GM21786 (cell line): ENCODE measurements around the gene ACTR3.

Experiments used
- ATAC-seq: cut with Tn5 transposase; IDR thresholded peaks from one replicate; pipeline ENCODE4 v1.9.1; 2021; ENCODE audit not compliant: unreplicated experiment

The ACTR3 gene

DNA sequence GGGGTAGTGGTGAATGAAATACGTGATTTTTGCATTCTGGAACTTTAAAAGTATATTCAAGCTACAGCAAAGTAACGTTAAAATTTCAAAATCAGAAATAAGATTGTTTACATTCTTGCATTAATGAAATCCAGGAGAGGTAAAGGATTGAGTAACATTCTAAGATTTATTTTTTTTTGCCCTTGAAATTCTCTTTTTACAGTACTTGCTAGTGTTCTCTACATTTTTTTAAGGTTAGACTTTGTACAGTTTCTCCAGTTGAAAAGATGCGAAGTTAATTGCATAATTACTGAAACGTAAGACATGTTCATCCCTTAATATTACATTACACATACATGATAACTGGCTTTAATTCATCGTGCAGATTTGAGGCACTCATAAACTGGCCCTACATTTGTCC lies 74.5 kb downstream of the ACTR3 start:
- ATAC-seq = no peak

GRCh38 chr2:113965228-113965627 lies 75.3 kb downstream of the ACTR3 start:
- no peak for ATAC-seq

DNA sequence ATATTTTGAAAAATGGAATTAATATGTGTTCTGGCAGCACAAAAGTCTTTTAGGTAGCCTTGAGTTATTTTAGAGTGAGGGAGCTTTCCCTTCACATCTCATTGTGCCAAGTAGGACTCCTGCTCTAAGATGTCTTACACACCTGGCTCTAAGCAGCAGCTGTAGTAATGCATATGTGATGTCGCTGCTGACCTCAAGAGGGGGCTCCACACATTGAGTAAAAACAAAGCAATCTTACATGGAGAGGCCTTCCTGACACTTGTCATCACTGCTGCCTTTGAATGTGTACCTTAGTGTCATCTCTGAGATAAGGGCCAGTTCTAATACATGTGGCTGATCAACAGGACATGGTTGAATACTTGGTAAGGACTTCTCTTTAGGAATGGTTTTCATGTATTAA lies 75.8 kb downstream of the ACTR3 start:
- peak; percentile 87 for ATAC-seq

GRCh38 chr2:113966171-113966570 lies 76.3 kb downstream of the ACTR3 start:
- ATAC-seq = no peak

GRCh38 chr2:113966832-113967231 lies 76.9 kb downstream of the ACTR3 start:
- ATAC-seq = no peak

DNA sequence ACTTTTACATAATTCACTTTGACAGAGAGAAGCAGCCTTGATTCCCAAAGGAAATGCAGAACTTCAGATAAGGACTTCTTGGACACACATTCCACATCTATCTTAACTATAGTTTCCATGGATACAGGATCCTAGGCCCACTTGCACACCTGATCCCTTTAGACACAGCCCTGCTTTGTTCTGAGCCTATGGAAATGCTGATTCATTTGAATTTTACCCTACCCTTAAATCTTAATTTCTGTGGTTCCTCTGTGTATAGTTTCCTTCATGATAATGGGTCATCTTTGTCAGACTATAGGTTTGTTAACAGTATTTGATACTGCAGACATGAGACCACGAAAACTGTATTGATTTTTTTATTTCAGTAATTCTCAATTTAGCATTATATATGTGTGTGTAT lies 77.4 kb downstream of the ACTR3 start:
- no peak for ATAC-seq

DNA sequence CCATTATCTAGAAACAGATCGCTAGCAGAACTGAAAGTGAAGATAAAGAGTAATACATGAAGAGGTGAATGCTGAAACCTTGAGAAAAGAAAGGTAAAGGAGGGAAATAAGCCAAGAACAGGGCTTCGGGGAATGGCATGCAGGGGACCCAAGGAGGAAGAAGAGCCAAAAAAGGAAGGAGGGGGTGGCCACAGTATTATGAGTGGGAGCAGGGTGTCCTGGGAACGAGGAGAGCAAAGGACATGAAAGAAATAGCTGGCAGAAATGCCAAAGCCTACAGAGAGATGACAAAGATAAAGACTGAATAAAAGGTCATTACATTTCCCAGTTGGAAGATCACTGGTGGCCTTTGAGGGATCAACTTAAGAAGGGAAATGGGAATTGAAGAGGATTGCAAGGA lies 82.9 kb downstream of the ACTR3 start:
- ATAC-seq = no peak

GRCh38 chr2:113973810-113974209 lies 83.9 kb downstream of the ACTR3 start:
- ATAC-seq = no peak

DNA sequence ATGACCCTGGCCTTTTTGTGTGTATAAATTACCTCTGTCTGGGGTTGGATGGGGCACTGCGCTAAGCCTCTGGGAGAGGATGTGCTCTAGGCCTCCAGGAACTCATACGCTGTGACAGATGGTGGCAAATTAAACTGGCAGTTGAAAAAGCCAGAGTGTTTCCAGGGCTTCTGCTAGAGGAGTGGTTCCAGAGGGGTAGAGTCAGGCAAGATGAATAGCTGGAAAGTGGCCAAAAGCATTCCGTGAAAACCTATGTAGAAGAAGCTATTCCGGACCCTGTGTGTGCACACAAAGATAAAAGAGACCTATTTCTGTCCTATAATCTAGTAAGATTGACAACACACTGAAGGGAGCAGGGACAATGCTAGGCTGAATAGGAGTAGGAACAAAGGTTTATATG lies 84.8 kb downstream of the ACTR3 start:
- ATAC-seq = no peak

DNA sequence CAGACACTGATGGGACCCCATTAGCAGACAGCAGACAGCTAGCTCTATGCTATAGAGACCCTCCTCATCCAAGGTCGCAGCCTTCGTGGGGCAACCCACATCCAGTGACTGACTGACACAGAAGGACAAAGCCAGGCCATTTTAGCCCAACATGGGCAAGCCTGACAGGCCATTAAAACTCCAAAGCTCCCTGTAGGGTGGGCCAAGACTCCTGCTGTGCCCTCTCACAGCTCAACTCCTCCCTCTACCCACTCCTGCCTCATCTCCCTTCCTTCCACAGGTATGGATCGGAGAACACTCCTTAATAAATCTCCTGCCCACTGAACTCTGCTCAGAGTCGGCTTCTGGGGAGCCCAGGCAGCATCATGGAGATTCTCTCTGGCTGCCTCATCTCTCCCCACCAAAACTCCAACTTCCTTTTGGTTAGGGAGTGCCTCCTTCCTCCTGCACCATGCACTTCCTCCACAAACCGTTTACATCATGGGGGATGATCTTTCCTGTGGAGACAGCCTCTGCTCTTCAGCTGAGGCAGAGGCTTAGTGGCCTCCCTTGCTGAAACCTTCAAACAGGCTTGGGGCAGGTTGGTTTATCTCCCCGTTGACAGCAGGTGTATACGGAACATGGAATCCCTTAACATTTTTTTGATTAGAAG lies 86.5 kb downstream of the ACTR3 start:
- ATAC-seq = no peak

DNA sequence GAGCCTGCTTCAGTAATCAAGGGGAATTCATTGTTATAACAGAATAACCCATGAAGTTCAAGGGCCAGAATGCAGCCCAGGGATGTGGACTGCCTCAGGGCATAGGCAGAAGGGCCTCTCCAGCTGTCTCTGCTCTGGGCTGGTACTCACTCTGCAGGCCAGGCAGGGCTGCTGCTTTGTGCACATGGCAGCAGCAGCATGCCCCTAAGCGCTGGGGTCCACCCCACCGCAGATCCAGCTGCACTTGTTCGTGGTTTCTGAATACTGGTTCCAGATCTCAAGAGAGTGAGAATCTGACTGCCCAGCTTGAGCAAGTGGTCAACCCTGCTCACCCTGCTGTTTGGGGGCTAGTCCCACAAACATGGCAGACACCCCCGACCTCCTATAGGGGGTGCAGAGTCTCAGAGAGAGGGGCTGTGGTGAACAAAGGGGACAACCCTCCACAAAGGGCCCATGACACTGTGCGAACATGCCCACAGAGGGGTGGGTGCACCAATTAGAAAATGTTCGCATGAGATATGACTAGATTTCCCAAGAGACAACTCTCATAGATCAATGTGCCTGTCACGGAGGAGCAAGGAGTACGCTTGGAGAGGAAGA lies 87.3 kb downstream of the ACTR3 start:
- ATAC-seq = no peak

DNA sequence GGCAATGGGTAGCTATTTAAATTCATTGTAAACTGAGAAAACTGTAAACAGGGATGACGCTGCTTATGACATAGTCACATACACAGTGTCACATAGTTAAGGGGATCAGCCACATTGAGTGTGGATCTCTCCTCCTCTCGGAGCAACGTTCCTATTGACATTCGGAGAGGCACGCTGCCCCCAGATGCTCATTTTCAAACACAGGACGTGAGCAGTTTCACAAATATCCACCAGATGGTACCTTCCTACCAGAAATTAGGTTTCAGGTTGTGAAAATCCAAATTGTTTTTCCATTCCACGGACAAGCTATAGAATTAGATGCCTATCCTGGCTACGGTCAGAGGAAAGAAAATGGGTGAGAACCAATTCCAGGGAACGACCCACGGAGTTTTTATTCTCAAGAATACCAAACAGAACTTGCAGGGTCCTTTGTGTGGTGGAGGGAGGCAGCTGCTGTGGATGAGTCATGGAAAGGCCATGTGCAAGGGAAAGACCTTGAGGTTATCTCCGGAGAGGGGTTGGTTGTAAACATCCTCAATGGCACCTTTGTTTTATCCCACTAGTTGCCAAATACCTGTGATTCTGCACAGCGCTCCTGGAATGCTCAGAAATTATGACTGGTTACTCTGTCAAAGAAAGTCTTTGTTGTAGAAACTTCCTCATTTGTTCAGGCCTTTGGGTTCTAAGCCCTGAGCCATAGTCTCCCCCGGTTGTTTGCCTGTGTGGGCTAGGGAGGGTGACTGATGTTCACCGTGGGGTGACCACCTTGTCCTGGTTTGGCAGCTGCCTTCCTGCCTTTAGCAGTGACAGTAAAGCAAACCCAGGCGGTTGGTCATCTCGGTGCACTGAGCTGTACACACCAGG lies 88.0 kb downstream of the ACTR3 start:
- ATAC-seq = no peak

DNA sequence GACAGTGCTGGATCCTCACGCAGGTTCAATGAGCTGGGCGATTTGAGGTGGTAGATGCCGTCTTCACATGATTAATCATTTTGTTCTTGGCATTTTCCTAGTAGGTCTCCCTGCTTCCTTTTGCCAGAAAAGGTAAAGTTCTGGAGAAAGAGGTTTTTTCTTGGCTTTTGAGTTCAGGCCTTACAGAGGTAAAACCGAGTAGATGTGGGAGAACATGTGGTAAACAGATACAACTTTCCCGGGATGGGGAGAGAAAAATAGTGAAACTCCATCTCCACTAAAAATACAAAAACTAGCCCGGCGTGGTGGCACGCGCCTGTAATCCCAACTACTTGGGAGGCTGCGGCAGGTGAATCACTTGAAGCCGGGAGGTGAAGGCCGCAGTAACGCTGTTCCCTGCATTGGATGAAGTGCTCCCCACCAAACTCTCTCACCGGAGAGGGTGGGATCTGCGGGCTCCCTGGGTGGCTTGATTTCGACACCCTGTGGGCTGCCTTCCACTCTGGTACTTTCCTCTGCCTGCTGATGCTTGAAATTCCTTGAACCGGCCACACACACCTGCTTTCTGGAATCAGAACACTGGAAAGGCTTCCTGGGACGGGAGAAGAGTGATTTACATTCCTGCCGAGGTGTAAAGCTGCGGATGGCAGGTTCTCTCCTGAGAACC lies 88.8 kb downstream of the ACTR3 start:
- no peak for ATAC-seq

- ATAC-seq = no peak
Measured at GRCh38 chr2:113979191-113980128, 89.6 kb downstream of the ACTR3 start.

DNA sequence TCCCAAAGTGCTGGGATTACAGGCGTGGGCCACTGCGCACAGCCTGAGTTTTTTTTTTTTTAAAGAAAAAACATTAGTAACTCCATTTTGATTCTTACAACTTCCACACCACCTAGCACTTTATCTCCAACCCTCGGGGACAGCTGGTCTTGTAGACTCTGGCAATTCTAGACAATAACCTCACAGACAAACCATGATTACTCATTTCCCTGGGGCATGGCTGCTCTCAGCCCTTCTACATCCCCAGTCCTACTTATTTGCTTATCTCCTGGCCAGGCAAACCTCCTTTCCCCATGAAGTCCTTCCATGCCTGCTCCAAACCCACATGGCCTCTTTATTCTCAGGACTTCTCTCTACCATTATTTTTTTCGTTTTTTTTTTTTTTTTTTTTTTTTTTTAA lies 91.1 kb downstream of the ACTR3 start:
- no peak for ATAC-seq

DNA sequence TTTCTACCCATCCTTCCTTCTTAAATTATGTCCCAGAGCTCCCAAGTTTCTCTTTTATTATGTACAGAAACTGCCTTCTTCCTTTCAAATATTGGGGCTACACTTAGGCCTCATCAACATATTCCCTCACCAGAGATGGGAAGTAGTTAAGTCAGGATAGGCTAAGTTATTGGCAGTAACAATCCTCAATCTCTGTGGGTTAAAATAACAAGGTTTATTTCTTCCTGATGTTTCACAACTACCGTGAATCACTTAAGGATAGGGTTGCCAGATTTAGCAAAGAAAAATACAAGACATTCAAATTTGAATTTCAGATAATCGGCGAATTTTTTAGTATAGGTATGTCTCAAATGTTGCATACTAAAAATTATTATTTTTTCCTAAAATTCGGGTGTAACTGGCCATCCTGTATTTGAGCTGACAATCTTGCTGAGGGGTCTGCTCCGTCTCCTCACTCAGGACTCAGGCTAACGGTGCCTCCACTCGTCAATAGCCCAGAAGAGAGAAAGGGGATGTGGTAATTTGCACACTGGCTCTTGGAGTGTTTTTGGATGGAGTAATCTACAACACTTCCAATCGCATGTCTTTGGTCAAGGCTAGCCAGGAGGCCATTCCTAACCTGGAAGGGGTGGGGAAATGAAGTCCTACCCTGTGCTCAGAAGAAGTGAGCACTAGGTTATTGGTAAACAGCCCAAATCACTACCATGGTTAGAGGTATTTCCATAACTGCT lies 91.7 kb downstream of the ACTR3 start:
- no peak for ATAC-seq

GRCh38 chr2:113985554-113986397 lies 95.9 kb downstream of the ACTR3 start:
- no peak for ATAC-seq

DNA sequence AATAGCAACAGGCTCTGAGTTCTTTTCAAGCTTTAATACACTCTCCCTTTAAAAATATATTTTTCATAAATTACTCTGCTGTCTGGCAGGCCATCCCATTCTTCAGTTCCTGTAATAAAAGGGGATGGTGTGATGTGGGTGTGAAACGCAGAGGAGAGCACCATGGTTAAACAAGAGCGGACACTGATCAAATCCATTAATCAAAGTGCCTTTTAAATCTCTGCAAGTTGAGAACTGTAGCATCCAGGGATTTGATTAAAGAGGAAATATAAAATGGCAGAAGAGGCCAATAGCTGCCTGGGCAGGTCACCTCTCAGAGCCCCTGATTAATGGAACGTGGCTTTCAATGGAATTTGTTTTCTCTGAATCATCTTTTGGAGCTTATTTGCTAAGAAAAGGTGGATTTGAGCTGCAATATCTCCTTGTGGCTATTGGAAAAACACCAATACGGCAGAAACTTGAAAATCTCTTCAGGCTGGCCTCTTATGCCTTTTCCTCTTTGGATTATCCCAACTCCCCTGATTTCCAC lies 96.9 kb downstream of the ACTR3 start:
- no peak for ATAC-seq

DNA sequence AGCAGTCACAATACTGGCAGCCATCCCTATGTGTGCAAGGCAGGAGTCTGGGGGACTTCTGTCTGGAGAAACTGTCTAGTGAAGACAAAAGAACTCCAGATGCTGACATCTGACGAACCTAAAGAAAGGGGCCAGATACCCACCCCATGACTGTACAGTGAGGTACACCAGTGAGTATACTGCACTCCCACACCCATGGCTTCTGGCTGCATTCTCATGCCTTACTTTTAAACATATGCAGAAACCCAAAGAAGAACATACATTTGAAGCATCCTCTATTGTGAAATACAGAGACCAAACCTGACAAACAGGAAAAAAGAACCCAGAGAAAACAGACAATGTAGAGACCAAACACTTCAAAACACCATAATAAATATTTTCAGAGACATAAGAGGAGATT lies 102.2 kb downstream of the ACTR3 start:
- ATAC-seq = no peak
